H1 (cell line): ENCODE data around the gene ZNF644. TPM values are rescaled to one million over a fixed set of nuclear protein-coding genes. Genes with fewer than 3 reads are reported as not detected.

Experiments
- BRCA1 ChIP-seq: IDR thresholded peaks from 2 replicates; pipeline ENCODE4 v1.6.1; 2012; ENCODE audit warnings: low read depth, low read length, improper control_type of control experiment
- CEBPB ChIP-seq: IDR thresholded peaks from 2 replicates; pipeline ENCODE4 v1.6.1; 2012; ENCODE audit warnings: low read depth, low read length
- CHD7 ChIP-seq: fragments of 300-600 bp; sonication (generic); IDR thresholded peaks from 2 replicates; pipeline ENCODE4 v1.7.1; 2012; ENCODE audit warnings: low read length, moderate library complexity, mild to moderate bottlenecking, inconsistent platforms; ENCODE audit not compliant: insufficient replicate concordance
- EGR1 ChIP-seq: IDR thresholded peaks from 2 replicates; pipeline ENCODE4 v1.6.1; 2011; ENCODE audit warnings: low read depth, low read length, borderline replicate concordance
- POLR2A ChIP-seq, 2 experiments: IDR thresholded peaks; 1 replicate in 1 of 2; 2 replicates in 1 of 2; pipeline ENCODE4 v1.6.1; 2011; ENCODE audit warnings: low read depth in 2 of 2, low read length in 2 of 2, mild to moderate bottlenecking in 2 of 2; ENCODE audit errors: control extremely low read depth in 1 of 2
- SIN3A ChIP-seq, 2 experiments: IDR thresholded peaks in 1 of 2; conservative IDR thresholded peaks in 1 of 2; 2 replicates each; pipeline ENCODE4 v1.6.1; 2011 to 2012; ENCODE audit warnings: low read length in 2 of 2, improper control_type of control experiment in 1 of 2, low read depth in 1 of 2, mild to moderate bottlenecking in 1 of 2
- SP4 ChIP-seq: IDR thresholded peaks from 2 replicates; pipeline ENCODE4 v1.6.1; 2012; ENCODE audit warnings: low read length, inconsistent platforms
- SUZ12 ChIP-seq: fragments of 200-600 bp; sonication (generic); IDR thresholded peaks from 2 replicates; pipeline ENCODE4 v1.6.1; 2012; ENCODE audit warnings: mild to moderate bottlenecking, inconsistent platforms, low read length, moderate library complexity, mixed read lengths
- ZNF274 ChIP-seq: IDR thresholded peaks from 2 replicates; pipeline ENCODE4 v1.7.0; 2012; ENCODE audit warnings: low read length, borderline replicate concordance; ENCODE audit errors: extremely low read depth
- polyA plus RNA-seq, 7 experiments: library from polyadenylated mRNA; depleted of rRNA in 3 of 7; stranded (reverse) in 5 of 7; unstranded in 2 of 7; fragments of >200 nt in 5 of 7; fragments of 200-250 nt in 2 of 7; gene quantifications; 1 replicate in 5 of 7; 2 replicates in 1 of 7; 4 replicates in 1 of 7; pipeline versions ENCODE4 v1.2.1 to v1.2.3, GENCODE V29; 2011 to 2013; ENCODE audit warnings: missing spikeins in 2 of 7, mixed read lengths in 2 of 7
- total RNA-seq: library from RNA; stranded (reverse); fragmentation: NEBNext Ultra II Directional; extraction: Animal tissue kit (Norgen Biotek cat#: 25700); gene quantifications from 2 replicates; pipeline ENCODE4 v1.2.1, GENCODE V29; 2021
- TF ChIP-seq, protein P1 (sequence below), 3 experiments: IDR thresholded peaks; 1 replicate in 2 of 3; 2 replicates in 1 of 3; pipeline versions ENCODE4 v1.5.1 to v1.6.1; 2011; ENCODE audit warnings: low read length in 3 of 3, mild to moderate bottlenecking in 3 of 3, inconsistent platforms in 2 of 3, low read depth in 1 of 3, moderate library complexity in 1 of 3; ENCODE audit not compliant: insufficient read depth in 1 of 3; ENCODE audit errors: control extremely low read depth in 1 of 3

Gene ZNF644
- total and polyA plus RNA-seq, 2 of the 8 experiments (the other 6 are each of a cell fraction or from before 2014, with no cell fraction given), result 14.5 to 93.5 TPM

- TF ChIP-seq, protein P1, sequence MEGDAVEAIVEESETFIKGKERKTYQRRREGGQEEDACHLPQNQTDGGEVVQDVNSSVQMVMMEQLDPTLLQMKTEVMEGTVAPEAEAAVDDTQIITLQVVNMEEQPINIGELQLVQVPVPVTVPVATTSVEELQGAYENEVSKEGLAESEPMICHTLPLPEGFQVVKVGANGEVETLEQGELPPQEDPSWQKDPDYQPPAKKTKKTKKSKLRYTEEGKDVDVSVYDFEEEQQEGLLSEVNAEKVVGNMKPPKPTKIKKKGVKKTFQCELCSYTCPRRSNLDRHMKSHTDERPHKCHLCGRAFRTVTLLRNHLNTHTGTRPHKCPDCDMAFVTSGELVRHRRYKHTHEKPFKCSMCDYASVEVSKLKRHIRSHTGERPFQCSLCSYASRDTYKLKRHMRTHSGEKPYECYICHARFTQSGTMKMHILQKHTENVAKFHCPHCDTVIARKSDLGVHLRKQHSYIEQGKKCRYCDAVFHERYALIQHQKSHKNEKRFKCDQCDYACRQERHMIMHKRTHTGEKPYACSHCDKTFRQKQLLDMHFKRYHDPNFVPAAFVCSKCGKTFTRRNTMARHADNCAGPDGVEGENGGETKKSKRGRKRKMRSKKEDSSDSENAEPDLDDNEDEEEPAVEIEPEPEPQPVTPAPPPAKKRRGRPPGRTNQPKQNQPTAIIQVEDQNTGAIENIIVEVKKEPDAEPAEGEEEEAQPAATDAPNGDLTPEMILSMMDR (IDR thresholded peaks at IDR 0.05; ENCODE audit: control extremely low read depth in 1 of 3, insufficient read depth in 1 of 3, low read depth in 1 of 3, low read length in 3 of 3), result no peak
- TF ChIP-seq BRCA1, result no peak
- TF ChIP-seq CHD7, result no peak
- TF ChIP-seq ZNF274, result no peak
- TF ChIP-seq POLR2A (IDR thresholded peaks at IDR 0.05; ENCODE audit: control extremely low read depth in 1 of 2, low read depth in 2 of 2, low read length in 2 of 2), result no peak
- TF ChIP-seq CEBPB, result no peak
- no peak for TF ChIP-seq SUZ12
- no peak for TF ChIP-seq EGR1
- TF ChIP-seq SP4, result no peak
- no peak for TF ChIP-seq SIN3A (conservative IDR thresholded peaks at IDR 0.05 in 1 of 2, IDR thresholded peaks at IDR 0.05 in 1 of 2; ENCODE audit: low read depth in 1 of 2, low read length in 2 of 2)
Measured at GRCh38 chr1:91026777-91027176, 4.9 kb upstream of the ZNF644 start (continued).
